BE2C (cell line): Measurements from ENCODE around the gene TMCC2.

ENCODE experiments used
- DNase-seq: peaks from one replicate; pipeline ENCODE4 v3.0.0-alpha.2; 2020
- H3K27me3 ChIP-seq: fragments of 250-450 bp; sonication (Bioruptor Pico); 2 replicates; pipeline ENCODE4 v1.5.1; 2020; ENCODE audit warnings: mild to moderate bottlenecking
- H3K36me3 ChIP-seq: fragments of 250-450 bp; sonication (Bioruptor Pico); 2 replicates; pipeline ENCODE4 v1.5.1; 2020; ENCODE audit warnings: mild to moderate bottlenecking
- H3K4me1 ChIP-seq: fragments of 250-450 bp; sonication (Bioruptor Pico); 2 replicates; pipeline ENCODE4 v1.5.1; 2020
- H3K4me3 ChIP-seq: 2 replicates; pipeline ENCODE4 v1.5.1; 2011; ENCODE audit warnings: low read depth, low read length
- H3K9me3 ChIP-seq: fragments of 250-450 bp; sonication (Bioruptor Pico); 2 replicates; pipeline ENCODE4 v1.5.1; 2020
- CTCF ChIP-seq: IDR thresholded peaks from 2 replicates; pipeline ENCODE4 v1.5.1; 2012; ENCODE audit warnings: mild to moderate bottlenecking, low read depth, low read length

Gene TMCC2

GRCh38 chr1:205259324-205259832 is 31.6 kb downstream of the TMCC2 start:
- Histone ChIP-seq H3K4me3 (no peak overlapping the region), H3K9me3 (no peaks in the 10 kb centered on the region), H3K36me3 (no peaks in the 10 kb centered on the region), H3K27me3 (no peaks in the 10 kb centered on the region), H3K4me1 (peaks cover 6% of the 10 kb centered on the region)
- no peak for DNase-seq
- TF ChIP-seq CTCF, result no peak

- no peak for TF ChIP-seq CTCF
- Histone ChIP-seq H3K36me3 (no peaks in the 10 kb centered on the region), H3K4me3 (no peak overlapping the region), H3K9me3 (no peaks in the 10 kb centered on the region), H3K27me3 (no peaks in the 10 kb centered on the region), H3K4me1 (peaks cover 6% of the 10 kb centered on the region)
- DNase-seq, result no peak
These were observed 32.3 kb downstream of the TMCC2 start for GRCh38 chr1:205259998-205260397.

- no peak for DNase-seq
- Histone ChIP-seq H3K9me3 (no peaks in the 10 kb centered on the region), H3K4me3 (no peak overlapping the region), H3K4me1 (peaks cover 3% of the 10 kb centered on the region), H3K36me3 (no peaks in the 10 kb centered on the region), H3K27me3 (no peaks in the 10 kb centered on the region)
- no peak for TF ChIP-seq CTCF
These were observed 33.4 kb downstream of the TMCC2 start for GRCh38 chr1:205260948-205261732.

GRCh38 chr1:205261946-205262691 is 34.4 kb downstream of the TMCC2 start:
- Histone ChIP-seq H3K4me3 (no peak overlapping the region), H3K27me3 (no peaks in the 10 kb centered on the region), H3K9me3 (no peaks in the 10 kb centered on the region), H3K4me1 (peaks cover 3% of the 10 kb centered on the region; the same call in 1 of the 2 replicates), H3K36me3 (no peaks in the 10 kb centered on the region)
- no peak for TF ChIP-seq CTCF
- no peak for DNase-seq

- no peak for DNase-seq
- no peaks in the 10 kb centered on the region for H3K36me3 ChIP-seq
- H3K9me3 ChIP-seq, result no peaks in the 10 kb centered on the region
- H3K4me3 ChIP-seq, result no peak overlapping the region
- peaks cover 3% of the 10 kb centered on the region; the same call in 1 of the 2 replicates for H3K4me1 ChIP-seq
- no peak for TF ChIP-seq CTCF
- H3K27me3 ChIP-seq, result no peaks in the 10 kb centered on the region
These were observed 35.0 kb downstream of the TMCC2 start for GRCh38 chr1:205262731-205263171.
